Measurements from ENCODE around the gene ARHGEF16.

Gene ARHGEF16

DNA sequence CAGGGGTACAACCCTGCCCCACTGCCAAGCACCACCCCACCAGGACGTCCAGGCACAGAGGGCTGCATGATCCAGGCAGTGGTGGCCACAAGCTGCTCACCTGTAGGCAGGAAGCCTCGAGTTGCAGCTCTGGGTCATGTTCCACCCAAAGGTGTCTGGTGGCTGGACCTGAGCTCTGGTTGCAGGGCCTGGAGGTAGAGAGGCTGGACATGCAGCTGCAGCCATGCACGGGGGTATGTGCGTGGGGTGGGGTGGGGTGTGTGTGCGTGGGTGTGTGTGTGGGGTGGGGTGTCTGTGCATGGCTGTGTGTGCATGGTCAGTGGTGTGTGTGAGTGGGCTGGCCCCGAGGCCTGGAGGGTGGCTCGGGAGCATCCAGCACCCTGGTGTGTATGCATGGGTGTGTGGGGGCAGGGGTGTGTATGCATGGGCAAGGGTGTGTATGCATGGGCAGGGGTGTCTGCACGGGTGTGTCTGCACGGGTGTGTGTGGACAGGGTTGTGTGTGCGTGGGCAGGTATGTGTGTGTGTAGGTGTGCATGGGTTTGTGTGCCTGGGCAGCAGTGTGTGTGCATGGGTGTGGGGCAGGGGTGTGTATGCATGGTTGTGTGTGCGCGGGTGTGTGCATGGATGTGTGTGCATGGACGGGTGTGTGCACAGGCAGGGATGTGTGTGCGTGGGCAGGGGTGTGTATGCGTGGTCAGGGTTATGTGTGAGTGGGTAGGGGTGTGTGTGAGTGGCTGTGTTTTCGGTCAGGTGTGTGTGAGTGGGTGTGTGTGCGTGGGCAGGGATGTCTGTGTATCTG lies 15.6 kb downstream of the ARHGEF16 start:
- no peak for DNase-seq

DNA sequence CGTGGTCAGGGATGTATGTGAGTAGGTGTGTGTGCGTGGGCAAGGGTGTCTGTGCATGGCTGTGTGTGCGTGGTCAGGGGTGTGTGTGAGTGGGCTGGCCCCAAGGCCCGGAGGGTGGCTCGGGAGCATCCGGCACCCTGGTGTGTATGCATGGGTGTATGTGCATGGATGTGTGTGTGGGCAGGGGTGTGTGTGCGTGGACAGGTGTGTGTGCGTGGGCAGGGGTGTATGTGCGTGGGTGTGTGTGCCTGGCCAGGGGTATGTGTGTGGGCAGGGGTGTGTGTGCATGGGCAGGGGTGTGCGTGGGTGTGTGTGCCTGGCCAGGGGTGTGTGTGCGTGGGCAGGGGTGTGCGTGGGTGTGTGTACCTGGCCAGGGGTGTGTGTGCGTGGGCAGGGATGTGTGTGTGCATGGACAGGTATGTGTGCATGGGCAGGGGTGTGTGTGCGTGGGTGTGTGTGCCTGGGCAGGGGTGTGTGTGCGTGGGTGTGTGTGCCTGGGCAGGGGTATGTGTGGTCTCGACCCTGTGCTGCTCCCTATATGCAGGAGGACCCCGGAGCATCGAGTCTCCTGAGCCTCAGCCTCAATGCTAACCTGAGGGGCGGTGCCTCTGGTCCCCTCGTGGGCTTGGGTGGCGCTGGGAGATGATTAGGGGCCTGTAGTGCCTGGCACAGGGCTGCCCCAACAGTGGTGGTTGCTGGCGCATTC lies 16.3 kb downstream of the ARHGEF16 start:
- no peak for DNase-seq

DNA sequence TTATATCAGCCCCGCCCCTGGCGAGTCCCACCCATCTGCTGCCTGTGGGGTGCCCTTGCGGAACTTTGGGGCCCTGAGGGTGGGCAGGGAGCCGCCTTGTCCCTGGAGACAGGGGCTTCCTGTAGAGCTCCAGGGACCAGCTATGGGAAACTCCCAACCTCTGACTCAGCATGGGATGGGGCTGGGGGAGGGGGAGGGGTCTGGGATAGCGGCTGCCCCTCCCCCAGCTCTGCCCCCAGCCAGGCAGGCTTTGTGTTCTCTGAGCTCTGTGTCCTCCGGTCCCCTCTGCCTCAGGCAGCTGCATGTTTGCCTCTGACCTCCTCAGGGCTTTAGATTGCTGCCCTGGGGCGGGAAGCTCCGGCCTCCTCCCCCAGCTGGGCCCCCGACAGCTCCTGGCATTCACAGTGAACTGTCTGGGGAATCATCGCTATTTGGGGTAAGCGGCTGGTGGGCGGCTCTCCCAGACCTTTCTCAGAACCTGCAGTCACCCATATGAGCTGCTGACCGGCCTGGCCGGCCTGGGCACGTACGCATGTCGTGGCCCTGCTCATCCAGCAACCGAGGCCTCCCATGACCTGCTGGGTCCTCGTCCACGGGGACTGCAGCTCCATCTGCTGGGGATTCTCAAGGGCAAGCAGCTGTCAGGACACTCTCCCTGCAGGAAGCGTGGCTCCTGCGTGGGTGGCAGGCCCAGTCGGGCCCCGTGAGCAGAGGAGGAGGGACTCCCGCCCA lies 17.1 kb downstream of the ARHGEF16 start:
- no peak for DNase-seq

DNA sequence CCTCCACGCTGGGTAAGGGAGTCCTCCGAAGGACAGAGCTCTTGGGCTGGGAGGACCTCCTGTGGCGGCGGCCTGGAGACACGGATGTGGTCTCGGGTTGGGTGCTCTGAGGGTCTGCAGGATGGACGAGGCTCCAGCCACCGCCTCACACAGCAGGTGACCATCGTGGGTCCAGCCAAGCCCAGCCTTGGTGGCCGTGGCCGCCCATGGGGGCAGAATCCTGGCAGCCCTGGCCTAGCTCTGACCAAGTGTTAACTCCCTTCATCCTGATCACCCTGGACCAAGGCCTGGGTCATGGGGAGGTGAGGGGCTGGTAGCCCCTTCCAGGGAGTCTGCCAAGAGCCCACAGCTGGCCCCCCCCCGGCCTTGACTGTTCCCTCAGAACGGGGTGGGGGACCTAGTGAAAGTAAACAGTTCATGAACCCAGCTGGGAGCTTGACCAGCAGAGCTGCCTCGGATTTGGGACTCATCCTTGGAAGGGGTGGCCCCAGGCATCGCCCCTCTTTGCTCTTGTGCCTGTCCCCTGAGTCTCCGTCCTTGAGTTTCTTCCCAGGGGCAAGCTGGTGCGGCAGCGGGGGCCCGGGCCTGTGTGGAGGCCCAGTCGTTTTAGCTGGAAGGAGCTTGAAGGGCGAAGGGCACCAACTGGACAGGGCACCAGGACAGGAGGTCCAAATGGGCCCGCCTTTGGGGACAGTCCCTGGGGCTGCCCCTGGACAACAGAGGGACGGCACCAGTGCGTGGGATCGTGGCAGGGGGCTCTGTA lies 17.8 kb downstream of the ARHGEF16 start:
- no peak for DNase-seq

DNA sequence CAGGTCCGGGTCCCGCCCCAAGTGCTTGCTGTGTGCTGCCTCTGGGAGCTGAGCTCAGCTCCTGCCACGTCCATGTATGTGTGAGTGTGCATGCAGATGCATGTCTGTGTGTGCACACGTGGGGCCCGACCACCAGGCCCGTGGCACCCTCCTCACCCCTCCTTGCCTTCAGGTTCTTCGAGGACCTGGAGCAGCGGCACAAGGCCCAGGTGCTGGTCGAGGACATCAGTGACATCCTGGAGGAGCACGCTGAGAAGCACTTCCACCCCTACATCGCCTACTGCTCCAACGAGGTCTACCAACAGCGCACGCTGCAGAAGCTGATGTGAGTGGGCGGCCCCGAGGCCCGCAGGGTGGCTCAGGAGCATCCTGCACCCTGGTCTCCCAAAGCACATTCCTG lies 18.4 kb downstream of the ARHGEF16 start:
- DNase-seq: no peak

DNA sequence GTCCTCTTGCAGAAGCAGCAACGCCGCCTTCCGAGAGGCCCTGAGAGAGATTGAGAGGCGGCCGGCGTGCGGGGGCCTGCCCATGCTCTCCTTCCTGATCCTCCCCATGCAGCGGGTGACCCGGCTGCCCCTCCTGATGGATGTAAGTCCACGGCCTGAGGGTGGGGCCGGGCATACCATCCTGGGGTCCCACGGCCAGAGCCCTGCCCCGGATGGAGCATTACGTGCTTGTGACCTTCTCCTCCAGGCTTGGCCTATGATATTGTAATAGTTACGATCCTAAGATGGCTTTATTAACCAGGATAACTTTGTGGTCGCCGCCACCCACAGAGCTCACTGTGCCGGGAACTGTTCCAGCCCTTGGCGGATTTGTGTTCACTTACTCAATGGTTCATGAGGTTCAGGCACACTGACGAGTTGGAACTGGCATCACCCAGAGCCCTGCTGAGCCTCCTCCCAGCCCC lies 18.9 kb downstream of the ARHGEF16 start:
- no peak for DNase-seq

DNA sequence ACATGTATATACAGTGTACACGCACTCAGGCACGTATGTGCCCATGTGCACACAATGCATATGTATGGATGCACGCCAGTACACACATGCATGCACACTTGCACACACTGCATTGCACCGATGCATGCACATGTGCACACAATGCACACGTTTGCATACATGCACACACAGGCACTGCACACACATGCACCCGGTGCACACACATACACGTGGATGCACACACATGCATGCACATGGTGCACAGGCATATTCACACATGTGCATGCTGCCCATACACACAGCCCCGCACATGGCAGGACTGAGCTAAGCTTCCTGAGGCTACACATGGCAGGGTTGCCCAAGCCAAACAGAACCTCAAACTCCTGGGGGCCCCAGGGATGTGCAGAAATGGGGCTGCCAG lies 19.6 kb downstream of the ARHGEF16 start:
- DNase-seq: no peak

DNA sequence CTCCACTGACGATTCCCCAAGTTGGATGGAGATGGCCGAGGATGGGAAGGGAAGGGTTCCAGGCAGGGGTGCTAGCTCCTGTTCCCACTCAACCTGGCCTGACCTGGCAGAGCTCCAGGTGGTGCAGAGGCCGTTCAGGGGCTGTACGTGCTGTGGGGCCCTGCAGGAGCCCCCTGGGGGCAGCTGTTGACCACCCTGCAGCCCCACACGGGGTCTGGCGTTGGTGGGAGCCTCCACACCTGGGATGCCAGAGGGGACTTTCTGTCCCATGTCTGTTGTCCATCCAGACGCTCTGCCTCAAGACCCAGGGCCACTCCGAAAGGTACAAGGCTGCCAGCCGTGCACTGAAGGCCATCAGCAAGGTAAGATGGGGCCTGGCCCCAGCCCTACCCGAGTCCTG lies 20.0 kb downstream of the ARHGEF16 start:
- DNase-seq: no peak

DNA sequence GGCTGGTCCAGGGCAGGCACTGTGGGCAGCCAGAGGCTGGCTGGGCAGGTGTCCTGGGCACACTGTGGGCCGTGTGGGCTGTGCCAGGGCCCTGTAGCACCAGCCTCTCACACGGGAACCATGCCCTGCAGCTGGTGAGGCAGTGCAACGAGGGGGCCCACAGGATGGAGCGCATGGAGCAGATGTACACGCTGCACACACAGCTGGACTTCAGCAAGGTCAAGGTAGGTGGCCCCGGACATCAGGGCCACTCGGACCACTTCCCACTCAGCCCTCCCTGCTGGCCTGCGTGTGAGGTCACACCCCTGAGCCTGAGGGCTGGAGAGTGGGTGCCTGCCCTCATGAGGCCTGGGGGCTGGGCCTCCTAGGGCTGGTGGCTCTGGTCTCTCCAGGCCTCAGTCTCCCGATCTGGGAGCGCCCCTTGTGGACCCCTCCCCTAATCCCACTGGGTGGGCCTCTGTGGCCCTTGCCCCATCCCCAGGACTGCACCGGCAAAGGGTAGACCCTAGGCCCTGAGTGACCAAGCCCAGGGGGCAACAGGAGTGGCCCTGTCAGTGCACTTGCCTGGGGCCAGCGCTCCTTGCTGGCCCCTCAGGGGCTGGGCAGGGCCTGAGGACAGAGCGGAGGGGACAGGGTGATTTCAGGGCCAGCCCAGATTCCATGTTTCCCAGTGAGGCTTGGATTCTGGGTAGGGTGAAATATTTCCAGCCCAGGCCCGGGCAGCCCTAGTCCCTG lies 21.5 kb downstream of the ARHGEF16 start:
- DNase-seq: no peak

DNA sequence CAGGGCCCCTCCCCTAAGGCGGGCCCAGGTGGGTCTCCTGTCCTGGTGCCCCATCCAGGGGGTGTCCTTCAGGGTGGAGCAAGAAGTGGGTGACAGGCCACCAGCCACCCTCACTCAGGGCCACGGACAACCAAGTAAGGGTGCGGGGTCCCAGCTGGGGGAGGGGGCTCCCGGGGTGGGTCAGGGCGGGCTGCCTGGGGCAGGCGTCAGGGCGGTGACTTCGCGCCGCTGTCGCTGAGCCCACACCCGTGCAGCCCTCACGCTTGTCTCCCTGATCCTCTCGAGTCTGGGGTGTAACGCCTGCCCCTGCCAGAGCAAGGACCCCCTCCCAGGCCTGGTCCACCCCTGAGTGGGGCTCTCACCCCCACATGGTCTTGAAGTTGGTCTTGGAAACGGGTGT lies 22.2 kb downstream of the ARHGEF16 start:
- no peak for DNase-seq

DNA sequence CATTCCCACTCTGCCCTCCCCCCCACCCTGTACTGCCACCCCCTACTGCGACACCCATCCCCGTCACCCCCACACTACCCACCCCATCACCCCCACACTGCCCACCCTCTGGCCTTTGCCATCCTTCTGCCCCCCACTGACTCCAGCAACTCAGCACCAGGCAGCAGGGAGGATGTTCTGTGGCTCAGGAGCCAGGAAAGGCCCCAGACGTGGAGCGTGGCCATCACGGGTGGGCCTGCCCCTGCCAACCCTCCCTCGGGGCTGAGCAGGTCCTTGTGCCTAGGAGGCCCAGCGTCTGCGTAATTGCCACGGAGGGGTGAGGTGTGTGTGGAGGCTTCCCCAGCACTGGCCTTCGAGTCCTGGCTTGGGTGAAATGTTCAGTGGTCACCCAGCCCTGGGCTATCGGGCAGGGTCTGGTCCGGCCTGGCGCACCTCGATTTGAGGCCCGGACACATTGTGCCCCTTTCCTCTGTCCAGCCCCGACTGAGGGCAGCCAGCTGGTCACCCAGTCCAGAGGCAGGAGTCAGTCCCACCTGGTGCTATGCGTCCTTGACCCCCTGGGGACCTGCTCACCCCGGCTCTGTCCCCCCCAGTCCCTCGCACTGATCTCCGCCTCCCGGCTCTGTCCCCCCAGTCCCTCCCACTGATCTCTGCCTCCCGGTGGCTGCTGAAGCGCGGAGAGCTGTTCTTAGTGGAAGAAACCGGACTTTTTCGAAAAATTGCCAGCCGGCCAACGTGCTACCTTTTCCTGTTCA lies 23.0 kb downstream of the ARHGEF16 start:
- no peak for DNase-seq

DNA sequence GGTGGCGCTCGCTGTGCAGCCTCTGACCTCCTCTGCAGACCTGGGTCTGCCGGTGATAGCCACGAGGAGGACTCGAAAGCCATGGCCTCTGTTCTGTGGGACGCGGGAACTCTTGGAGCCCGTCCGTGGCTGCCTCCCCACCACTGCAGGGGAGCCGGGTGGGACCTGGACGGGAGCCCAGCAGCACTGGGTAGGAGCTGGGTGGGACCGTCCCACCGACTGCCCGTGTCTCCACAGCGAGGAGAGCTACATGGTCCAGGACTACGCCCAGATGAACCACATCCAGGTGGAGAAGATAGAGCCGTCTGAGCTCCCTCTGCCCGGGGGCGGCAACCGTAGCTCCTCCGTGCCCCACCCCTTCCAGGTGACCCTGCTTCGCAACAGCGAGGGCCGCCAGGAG lies 23.7 kb downstream of the ARHGEF16 start:
- no peak for DNase-seq

DNA sequence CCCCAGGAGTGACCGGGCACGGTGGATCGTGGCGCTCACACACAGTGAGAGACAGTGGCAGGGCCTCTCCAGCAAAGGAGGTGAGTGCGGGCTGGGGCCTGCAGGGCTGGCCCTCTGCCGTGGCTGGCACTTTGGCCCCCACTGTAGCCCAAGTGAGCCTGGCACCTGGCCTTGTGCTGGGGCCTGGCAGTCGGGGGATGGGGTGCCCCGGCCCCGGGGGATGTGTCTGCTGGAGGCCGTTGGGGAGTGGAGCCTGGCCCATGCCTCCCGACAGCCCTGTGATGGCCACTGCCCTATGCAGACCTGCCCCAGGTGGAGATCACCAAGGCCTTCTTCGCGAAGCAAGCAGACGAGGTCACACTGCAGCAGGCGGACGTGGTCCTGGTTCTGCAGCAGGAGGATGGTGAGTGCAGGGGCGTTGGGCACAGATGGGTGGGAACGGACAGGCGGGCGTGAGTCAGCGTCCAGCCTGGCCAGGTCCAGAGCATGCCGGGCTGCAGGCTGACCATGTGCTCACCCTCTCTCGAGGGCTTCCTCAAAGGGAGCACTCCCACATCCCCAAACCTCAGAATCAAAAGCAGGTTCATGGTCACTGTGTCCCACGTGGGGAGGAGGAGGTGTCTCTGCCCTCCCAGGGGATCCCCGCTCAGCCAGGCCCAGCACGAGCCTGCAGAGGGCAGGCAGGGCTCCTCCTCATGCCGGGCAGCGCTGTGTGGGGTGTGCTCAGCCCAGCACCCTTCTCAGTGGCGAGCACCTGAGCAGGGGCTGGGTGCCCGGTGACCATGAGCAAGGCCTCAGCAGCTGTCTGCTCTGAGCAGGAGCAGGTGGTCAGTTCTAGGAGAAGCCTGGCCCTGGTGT lies 25.3 kb downstream of the ARHGEF16 start:
- no peak for DNase-seq

DNA sequence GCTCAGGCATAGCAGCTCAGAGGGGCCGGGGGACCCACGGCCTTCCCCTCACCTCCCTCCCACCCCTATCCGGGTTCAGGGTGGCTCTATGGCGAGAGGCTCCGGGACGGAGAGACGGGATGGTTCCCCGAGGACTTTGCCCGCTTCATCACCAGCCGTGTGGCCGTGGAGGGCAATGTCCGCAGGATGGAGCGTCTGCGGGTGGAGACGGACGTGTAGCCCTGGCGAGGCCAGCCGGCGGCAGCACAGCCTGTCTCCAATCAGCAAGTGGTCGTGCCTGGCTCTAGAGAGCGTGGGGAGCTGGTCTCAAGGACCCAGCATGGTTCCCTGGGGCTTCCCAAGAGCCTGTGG lies 25.9 kb downstream of the ARHGEF16 start:
- no peak for DNase-seq

DNA sequence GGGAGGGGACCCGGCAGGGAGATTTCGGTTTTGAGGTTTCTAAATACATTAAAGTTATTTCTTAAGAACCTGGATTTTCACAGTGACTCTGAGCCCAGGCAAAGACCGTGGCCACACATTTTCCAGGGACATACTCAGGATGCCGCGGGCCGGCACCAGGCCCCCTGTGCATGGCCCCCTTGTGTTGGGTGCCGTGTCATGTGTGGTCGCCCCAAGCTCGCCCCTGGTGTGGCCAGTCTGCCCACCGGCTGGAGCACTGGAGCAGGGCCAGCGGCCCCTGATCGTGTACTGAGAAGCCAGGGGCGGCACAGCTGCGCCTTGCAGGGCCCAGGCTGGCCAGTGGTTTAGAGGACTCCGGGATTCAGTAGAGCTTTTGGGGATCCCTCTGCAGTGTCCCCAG lies 26.6 kb downstream of the ARHGEF16 start:
- DNase-seq: no peak

DNA sequence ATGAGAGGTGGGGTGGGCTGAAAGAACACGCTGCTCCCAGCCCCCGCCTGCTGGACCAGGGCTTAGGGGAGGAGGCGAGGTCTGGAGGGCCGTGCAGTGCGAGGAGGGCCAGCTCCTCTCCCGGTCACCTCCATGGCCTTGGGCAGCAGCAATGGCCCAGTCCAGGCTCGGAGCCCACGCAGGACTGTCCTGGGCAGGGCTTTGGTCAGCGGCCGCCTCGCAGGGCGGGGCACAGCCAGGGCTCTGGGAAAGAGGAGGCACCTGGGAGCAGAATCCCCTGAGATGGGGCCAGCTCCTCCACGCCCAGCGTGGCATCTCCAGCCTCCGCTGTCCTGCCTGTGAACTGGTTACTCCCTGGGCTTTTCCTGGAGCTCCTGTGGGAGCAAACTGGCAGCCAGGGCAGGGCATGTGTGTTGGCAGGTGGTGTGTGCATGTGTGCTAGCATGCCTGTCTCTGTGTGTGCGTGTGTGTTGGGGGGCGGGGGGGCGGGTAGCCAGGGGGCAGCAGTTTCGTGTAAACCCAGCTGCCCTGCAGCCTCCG lies 27.4 kb downstream of the ARHGEF16 start:
- no peak for DNase-seq

DNA sequence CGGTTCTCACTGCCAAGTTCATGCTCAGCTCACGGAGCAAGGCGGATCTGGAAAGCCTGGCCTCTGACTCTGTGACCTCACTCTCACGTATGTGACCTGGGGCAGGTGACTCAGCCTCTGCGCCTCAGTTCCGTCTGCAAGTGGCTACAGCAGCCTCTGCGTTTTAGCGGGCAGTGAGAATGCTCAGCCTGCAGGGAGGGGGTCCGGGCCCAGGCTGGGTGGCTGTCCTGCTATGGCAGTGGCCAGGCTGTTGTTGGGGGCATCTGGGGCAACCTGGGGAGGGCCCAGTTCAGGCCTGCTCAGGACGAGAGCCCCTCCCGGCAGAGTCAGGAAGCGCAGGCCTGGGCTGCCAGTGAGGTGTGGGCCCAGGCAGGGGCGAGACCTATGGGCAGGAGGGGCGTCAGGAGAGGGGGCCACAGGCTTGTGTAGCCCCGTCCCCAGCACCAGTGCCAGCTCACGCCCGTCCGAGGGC lies 27.9 kb downstream of the ARHGEF16 start:
- no peak for DNase-seq

DNA sequence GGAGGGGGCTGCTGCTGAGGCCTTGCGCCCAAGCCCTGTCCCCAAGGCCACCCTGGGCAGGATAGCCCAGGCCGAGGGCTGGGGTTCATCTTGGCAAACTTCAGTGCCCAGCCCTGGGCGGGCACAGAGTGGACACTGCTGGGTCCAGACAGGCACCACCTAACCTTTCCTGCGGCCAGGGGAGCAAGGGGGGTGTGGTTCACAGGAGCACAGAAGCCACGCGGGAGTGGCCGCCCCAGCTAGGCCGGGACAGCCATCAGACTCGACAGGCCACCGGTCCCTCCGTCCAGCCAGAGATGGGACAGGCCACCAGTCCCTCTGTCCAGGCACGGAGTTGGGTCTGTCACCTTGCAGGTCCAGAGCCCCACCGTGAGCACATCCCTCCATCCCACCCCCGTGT lies 28.9 kb downstream of the ARHGEF16 start:
- no peak for DNase-seq

DNA sequence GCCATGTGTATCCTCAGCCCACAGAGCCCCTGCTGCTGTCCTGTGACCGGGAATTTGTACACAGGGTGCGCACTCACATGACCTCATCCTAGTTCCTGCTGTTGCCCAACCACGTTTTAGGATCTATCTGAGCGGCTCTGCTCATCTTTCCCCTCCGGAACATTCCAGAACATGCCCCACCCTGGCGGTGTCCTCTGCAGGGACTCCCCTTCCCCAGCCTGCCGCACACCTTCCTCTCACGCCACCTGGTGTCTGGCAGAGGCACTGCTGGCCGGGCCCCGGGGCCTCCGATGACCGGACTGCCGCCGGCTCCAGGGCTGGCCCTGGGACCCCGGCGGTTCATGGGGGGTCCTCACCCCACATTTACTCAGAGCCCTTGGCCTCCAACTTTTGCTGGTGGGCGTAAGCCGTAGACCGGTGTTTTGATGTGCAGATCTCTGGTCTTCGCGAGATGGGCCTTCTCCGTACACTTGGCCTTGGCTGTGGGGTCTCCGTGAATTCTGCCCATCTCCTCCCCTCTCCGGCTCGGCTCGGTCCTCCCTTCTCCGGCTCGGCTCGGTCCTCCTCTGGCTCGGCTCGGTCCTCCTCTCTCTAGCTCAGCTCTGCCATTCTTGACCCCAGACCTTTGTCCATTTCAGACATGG lies 29.5 kb downstream of the ARHGEF16 start:
- DNase-seq: peak; percentile 41

DNA sequence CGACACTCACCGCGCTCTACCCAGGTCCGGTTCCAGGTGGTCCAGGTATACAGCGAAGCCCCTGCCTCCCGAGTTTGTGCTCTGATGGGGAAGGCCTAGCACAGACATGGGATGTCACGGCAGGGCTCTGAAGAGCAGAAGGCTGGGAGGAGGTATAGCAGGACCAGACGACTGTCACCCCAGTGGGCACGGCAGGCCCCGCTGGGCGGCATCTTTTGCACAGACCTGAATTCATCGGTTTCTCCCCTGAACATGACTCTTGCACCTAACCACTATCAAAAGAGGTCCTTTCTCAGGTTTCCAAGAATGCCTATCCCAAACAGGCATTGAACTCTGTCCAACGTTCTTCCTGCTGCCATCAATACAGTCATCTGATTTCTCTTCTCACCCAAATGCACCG lies 30.6 kb downstream of the ARHGEF16 start:
- no peak for DNase-seq

Data from stimulated activated CD4-positive, alpha-beta T cell treated with anti-CD3 and anti-CD28 coated beads, Interleukin-4, amount 100 ng/mL, for 24 hours (primary cell).